ENCODE measurements around the gene TMEM72.

Gene TMEM72

GRCh38 chr10:44969854-44970253 is 58.7 kb downstream of the TMEM72 start:
- no peak for DNase-seq

DNA sequence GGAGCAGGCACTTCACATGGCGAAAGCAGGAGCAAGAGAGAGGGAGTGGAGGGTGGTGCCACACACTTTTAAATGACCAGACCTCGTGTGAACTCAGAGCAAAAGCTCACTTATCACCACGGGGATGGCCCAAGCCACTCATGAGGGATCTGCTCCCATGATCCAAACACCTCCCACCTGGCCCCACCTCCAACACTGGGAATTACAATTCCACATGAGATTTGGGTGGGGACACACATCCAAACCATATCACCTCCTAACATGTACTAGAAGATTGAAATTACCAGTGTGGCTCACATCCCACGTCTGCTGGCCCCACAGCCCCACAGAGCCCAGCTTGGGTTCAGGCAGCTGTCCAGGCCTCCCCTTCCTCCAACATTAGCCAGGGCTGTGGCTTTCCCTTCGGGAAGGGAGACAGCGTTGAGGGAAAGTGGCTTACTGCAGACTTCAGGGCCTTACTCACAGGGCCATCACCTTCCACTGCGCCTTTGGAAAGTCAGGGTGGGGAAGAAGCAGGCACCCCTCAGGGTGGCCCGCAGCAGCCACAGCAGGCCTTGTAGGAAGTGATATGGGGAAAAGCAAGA is 59.8 kb downstream of the TMEM72 start:
- no peak for DNase-seq

DNA sequence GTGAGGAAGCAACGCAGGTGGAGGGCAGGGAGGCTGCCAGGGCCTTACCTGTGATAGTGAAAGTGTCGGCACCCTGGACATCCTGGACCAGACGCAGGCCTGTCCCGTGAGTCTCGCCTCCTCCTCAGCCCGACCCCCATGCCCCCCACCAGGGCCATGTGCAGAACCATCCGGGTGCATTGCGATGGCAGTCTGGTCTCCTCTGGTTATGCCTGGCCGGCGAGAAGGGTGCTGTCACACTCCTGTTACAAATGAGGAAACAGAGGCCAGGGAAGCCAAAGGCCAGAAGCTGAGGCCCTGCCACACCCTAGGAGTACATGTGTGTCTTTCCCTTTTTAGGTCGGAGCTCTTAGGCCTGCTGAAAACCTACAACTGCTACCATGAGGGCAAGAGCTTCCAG is 60.3 kb downstream of the TMEM72 start:
- no peak for DNase-seq

- DNase-seq, result no peak
These were observed 61.0 kb downstream of the TMEM72 start for GRCh38 chr10:44971935-44972757.

- no peak for DNase-seq
These were observed 61.8 kb downstream of the TMEM72 start for GRCh38 chr10:44972874-44973306.

DNA sequence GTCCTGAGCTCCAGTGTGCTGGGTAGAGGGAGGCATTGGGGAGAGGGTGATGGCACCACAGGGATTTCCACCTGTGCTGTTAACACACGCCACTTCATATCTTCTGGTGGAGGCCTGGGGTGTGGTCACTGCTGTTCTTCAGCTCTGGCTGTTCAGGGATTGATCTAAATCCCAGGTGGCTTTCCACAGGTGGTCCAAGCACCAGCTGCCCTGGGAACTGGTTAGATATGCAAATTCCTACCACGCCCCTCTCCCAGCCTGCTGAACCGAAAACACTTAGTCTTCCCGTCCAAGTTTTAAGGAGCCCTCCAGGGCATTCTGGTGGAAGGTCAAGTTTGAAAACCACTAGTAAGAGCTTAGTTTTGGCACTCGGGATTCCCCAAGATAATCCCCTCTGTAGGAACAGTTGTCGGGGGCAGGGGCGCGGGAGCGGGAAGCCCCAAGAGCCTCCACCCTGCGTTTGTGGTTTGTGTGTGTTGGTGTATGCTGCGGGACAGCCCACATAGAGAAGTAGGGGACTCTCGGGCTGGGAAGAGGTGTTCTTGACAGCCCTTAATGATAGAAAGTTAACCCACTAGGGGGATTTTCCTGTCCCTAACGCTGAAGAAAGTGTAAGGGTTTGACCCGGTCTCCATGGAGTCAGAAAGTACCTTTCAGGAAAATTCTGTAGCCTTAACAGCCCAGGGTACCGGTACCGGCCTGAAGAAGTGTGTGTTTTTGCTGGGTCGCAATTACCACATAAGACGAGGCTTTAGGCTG is 62.4 kb downstream of the TMEM72 start:
- no peak for DNase-seq

DNA sequence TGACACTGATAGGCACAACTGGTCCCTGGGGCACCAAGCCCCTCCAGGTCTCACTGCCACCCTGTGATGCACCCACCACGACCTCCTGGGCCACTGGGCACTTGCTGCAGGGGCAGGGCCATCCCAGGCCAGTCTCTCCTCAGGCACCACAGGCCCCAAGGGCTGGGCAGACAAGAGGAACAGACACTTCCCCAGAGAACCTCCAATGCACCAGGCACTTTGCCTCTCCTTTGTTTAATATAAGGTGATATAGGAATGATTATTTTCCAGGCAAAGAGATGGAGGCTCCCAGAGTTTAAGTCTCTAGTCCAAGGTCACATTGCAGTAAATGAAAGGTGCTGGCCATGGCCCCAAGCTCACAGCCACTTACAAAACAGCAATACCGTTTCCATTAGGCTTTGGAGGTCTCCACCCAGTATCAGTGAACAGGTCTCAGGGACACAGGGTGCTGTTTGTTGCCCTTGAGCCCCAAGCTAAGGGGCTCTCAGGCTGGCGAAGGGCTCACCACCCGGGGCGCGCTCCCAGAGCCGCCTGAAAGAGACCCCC is 63.0 kb downstream of the TMEM72 start:
- no peak for DNase-seq

- DNase-seq, result peak; percentile 27
These were observed 63.7 kb downstream of the TMEM72 start for GRCh38 chr10:44974628-44975430.

DNA sequence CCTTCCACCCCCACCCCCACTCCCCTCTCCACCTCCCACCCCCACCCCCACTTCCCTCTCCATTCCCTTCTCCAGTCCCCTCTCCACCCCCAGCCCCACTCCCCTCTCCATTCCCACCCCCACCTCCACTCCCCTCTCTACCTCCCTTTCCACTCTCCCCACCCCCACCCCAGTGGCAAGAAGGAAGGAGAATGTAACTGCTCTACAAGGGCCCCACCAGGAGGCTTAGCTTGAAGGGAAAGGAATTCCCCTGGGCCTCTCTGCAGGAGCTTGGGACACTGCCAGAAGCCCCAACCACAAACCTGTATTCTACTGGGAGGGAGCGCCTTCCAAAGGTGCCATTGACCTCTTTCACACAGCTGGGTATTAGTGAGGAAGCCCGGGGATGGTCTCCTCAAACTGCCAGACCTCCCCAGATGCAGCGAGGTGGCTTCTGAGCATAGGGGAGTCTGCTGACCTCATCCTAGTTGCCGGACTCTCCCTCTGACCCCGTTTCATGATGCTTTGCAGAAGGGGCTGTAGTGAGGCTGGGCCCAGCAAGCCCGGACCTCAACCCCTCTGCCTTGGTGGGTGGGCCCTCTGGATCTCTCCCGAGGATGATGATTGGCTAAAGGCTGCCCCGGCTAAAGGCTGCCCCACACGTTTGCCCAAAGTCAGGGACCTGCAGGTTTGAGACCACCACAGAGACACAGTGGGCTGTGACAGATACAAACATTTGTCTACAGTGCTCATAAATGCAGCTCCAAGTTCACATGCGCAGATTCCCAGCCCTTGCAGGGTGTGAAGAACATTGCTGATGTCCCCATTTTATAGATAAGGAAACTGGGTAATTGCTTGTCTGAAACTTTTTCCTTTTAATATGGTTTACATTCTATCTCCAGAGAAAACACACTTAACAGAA is 64.5 kb downstream of the TMEM72 start:
- no peak for DNase-seq

DNA sequence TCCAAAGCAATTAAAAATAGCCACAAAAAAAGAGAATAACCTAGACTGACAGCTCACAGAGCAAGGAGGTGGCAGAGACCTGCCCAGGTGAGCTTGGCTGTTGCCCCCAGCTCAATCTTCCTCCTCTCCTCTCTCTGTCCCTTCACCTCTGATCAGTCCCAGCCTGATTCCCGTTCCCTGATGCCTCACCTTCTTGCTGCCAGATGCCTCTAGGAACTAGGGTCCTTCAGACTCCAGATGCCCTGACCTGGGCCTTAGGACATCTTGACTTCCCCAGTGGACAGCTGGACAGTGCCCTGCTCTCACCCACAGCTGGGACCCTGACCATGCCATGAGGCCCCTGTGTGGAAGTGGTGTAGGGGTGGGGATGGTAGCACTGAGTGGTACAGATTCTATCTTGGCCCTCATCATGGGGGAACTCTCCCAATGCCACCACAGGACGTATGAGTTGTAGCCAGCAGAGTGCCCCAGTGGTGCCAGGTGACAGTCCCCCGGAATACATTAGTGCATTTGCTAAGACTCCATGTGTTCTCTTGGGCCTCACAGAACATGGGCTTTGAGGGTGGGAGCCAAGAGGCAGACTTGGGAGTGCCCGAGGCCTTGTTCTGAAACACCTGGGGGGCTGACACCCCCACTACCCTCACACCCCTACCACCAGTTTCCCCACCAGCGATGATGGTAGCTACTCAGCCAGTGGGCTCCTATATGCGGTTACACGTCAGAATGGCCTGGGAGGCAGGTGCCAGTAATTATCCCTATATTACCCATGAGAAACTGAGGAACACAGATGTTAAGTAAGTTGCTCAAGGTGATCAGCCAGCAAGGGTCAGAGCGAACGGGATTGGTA is 65.4 kb downstream of the TMEM72 start:
- no peak for DNase-seq

GRCh38 chr10:44977287-44978212 is 66.4 kb downstream of the TMEM72 start:
- no peak for DNase-seq

DNA sequence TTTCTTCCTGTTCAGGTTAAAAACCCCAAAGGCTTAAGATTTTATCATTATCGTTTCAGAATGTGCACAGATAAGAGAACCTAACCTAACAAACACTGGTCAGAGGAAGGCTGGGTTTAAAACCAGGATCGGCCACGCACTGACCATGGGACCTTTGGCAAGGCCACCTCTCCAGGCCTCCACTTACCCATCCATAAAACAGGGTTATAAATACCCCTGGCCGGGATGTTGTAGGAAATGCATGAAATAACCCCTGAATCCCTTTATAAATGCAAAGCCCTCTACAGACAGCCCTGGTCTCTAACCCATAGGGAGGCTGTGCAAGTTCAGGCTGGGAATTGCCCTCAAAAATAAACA is 67.1 kb downstream of the TMEM72 start:
- no peak for DNase-seq

- DNase-seq, result no peak
These were observed 67.6 kb downstream of the TMEM72 start, which contains the start of gene DEPP1 for GRCh38 chr10:44978570-44979280. Gene DEPP1 (minus strand): TSS chr10:44978809. CDS start chr10:44978030, 779 bp downstream.

GRCh38 chr10:44979281-44980191 is 68.4 kb downstream of the TMEM72 start:
- no peak for DNase-seq

- DNase-seq, result no peak
These were observed 69.4 kb downstream of the TMEM72 start for GRCh38 chr10:44980309-44981171.
